HG03571 (cell line): ENCODE results near the gene PXDC1.
"Not testable (repeated sequence)": the region's sequence is repeated elsewhere in the genome, so short reads cannot be mapped to it uniquely, and the experiment has no call there.

ENCODE experiments used
- ATAC-seq: cut with Tn5 transposase; IDR thresholded peaks from one replicate; pipeline ENCODE4 v1.9.1; 2021; ENCODE audit not compliant: unreplicated experiment

The PXDC1 gene

DNA sequence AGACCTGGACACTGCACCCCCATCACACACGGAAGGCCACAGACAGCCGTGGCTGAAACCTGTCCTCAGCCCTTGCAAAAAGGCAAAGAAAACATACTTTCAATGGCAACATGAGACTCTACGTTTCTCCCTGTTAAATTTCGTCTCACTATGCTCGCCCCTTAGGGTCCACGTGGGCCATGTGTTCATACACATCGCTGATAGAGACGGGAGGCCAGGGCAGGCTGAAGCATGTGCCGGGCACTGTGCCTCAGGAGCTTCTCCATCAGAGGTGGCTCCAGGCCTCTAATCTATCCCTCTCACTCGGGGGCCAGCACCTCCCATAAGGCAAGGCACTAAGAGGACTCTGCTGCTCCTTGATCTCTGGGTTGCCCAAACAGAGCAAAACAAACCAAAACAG, 17.5 kb downstream of the PXDC1 start:
- ATAC-seq = no peak

DNA sequence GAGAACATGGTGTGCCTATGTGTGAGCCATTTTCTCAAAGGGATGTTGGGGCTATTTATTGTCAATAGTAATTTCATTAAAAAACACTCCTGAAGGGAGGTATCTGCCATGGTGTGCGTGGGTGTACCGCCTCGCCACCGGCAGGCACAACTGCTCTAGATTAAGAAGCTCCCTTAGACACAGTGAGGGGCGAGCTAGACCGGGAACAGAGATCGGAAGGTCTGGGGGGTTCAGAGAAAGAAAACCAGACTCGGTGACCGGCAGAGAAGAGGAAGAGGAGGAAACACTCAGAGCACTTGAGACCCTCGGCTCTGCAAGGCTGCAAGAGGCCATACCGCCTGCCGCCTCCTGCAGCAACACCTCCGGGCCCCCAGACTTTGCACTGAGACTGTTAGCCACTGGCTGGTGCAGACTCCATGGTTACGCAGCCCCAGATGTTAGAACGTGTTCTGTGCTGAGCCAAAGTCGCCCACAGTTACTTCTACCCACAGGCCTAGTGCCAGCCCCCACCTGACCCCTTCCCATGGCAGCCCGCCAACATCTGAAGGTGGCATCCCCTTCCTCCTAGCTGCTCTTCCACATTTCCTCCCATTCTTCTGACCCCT, 18.1 kb downstream of the PXDC1 start:
- ATAC-seq = no peak

DNA sequence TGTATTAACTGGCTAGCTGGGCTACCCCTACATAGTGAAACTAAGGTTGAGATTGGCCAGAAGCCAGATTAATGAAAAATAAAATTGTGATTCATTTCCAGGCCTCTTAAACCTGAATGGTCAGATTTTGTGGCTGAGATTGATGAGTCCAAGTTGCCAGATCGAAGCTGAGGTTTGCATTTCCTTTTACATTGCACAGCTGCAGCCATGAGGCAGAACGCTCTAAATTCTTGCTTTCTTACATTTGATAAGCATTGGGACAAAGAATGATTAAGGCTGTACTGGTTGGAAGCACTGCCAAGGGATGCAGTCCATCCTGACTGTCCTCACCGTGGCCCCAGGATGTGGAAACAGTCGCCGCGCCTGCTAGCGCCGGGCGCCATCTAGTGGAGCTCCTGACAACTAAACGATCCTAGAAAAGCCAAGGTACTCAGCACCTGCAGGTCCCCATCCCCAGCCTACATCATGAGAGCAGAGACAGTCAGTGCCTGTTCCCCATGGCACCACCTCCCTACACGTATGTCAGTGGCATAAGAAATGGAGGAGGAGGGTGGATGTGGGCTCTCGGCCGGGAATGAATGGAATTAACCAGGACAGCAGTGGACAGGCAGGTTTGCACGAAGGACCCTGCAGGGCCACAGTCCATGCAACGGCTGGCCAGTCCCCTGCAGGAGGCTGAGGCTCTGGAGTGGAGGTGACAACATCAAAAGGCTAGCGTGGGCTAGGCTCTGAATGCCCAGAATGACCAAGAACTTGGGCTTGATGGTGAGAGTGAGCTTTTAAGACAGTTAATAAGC, 19.0 kb downstream of the PXDC1 start:
- ATAC-seq = no peak

DNA sequence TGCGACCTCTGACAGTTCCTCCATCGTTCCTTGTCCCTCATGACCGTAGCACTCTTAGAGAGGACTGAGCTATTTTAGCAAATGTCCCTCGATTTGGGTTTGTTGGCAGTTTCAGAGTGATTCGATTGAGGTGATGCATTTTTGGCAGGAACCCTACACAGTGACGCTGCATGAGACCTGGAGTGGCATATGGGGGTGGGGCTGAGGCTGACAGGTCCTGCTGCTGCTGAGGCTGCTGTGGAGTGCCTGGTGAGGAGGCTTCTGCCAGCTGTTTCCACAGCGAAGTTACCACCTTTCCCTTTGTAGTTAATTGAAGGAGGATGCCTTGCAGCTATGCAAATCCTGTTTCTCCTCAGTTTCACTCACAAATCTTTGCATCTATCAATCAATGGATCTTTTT, 19.8 kb downstream of the PXDC1 start:
- ATAC-seq = no peak

DNA sequence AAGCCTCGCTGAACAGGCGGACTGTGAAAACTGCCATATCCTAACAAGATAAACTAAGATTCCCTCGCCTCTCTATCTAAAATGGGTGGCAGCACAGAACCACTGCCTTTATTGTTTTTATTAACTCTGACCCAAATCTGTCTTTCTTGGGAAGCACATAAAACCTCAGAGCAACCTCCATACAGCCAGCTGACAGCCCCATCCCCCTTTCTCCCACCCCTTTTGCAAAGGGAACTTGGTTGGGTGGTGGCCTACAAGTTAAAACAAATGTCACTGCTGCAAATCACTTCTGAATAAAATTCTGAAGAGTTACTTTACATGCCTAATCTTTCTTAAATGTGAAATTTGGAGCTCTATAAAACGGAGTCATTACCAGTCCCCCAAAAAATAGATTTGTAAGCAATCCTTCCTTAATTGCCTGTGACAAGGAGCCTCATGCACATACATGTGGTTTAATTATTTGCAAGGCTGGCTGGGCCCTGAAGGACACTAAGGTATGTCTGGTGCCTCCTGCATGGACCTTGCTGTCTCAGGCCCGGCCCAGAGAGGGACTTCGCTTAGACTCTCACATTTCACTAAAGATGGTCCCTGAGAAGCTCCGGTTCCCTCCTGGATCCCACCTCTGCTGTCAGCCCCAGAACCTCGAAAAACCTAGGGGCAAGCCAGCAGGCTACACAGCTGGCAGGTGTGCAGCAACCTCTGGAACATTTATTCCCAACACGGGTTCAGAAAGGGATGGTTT, 21.7 kb downstream of the PXDC1 start:
- no peak for ATAC-seq

DNA sequence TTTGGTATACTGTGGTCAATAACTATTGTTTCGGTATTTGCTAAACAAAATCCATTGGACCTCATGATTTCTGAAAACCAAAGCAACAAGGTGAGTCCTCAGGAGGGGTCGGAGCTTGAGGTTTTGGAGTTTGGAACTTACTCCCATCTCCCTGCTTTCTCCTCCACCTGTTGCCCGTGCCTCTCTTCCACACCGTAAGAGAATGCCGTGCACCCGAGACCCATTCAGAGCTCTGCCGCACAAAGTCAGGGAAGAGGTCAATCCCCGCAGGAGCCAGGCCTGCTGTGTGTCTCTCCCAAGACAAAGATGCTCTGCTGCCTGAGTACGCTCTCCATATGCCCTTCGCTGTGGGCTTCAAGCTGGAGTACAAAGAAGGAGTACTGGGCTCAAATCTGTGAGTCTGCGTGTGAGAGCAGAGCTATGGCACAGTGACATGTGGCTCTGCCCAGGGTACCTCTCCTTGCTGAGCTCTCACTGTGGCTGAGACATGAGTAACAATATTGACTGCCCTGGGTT, 23.9 kb downstream of the PXDC1 start:
- ATAC-seq = no peak

DNA sequence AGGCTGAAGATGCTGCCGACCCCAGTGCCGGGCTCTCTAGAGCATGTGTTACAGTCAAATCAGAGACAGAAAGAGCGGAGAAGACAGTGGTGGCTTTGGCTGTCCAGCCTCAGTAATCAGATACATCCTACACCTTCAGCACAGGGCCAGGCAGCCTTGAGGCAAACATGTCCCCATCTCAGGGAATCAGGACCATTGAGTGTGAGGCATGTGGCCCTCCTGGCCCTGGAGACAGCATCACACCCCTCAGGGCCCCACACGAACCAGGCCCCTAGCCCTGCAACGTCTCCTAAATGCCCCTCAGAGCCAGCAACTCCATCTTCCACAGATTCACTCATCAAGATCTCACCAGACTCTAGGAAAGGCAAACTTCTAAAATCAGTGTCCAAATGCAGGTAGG, 24.5 kb downstream of the PXDC1 start:
- ATAC-seq = no peak

DNA sequence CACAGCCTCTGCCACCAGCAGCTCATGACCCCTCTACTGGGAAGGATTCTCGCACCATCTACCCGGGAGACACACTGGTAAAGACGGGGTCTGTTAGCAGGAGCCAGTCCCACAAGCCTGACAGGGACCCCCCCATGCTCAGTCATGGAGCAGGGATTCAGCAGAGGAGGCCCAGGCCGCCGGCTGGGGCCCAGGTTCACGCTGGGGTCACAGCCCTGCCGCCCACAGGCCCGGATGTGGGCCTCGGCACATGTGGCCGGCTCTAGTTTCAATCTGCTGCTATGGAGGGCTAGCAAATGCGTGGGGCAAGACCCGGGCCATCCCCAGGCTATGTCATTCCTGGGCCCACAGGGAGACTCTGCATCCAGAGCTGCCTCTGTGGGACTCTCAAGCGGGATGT, 25.1 kb downstream of the PXDC1 start:
- ATAC-seq = no peak

DNA sequence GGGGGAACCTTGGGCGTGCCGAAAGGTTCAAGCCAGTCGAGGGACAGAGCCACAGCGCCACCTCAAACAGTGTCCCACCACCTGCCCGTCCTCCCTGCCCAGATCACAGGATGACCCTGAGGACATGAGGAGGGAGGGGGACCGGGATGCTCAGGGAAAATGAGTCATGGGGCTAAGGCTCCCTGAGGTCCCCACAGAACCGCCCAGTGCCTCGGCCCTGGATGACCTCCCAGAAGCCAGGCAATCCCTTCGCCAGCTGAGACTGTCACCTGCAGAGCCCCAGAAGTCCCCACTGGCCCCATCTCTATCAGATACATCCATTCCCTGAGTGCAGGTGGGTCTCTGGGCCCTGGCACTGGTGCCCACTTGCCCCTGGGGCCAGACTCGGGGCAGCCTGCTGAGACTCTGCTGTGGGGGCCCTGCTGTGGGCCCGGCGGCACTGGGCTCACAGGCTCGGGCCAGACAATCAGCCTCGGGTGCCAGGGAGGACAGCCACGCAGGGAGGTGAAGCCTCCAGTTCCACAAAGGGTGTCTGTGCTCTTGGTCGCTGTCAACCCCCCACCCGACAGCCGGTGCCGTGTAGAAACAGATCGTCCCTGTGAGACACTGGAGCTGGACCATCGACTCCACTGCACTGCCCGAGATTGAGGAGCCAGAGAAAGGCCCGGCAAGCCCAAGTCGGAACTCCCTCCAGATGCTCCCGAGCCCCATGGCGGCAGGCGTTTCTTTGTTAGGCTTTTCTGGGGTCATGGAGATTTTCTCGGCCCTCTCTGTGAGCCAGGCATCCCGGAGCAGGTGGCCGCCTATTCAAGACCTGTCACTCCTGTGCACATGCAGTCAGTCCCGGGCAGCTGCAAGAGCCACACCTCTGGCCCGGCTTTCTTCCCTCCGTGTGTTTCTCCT, 26.1 kb downstream of the PXDC1 start:
- ATAC-seq = no peak

DNA sequence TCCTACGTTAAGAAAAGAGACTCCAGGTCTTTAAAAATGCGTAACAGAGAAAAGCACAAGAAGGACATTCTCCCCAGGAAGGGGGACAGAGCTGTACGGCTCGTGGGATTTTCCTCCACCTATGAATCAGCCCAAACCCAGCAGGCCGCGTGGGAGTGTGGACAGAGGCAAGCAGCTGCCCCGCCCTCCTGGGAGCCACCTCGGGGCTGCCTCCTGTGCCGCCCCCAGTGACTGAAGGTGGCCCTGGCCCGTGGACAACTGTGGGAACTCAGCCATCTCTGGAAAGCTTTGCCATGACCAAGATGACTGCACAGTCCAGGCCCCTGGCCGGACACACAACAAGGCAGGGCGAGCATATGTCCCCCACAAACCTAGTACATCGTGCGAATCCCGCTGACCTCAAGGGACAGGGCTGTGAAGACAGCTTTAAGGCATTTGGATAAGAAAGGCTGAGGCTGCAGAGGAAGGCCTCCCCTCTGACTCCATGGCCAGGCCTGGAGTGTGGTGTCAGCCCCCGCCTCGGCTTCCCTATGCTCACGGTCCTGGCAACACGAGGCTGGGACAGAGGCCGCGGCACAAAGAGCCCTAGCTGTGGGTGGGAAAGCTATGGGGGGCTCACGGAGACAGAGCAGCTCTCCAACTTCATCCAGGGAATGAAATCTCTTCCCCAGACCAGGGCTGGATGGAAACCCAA, 26.9 kb downstream of the PXDC1 start:
- no peak for ATAC-seq

DNA sequence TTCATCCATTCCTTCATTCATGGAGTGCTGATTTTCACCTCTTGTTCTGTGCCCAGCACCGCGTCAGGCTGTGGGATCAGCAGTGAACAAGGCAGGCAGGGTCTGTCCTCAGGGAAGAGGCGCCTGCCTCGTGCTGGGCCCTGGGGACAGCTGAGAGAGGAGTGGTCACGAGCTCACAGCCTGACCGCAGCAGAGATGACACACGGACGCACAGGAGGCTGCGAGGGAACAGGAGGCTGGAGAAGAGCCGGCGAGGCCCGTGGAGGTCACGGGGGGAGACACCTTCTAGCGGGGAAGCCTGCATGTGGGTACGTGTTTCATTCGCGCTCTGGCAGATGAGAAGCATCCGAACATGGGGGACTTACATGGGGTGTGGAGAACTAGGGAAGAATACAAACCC, 27.5 kb downstream of the PXDC1 start:
- ATAC-seq = no peak

DNA sequence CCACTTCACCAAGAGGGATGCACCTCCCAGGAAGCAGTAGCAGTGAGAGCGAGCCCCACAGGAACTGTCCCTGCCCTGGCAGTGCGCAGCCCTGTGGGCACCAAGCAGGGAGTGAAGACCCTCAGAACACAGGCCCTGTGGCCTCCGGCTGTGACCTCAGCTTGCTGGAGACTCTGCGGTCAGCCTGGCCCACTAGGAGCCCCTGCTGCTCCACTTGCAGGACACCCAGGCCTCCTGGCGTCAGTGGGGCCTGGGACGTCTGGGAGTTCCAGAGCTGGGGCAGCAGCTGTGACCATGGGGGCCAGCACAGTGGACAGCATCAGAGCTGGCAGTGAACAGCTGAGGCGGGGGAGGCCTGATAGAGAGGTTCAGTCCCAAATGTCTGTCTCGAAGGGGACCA, 28.3 kb downstream of the PXDC1 start:
- no peak for ATAC-seq

DNA sequence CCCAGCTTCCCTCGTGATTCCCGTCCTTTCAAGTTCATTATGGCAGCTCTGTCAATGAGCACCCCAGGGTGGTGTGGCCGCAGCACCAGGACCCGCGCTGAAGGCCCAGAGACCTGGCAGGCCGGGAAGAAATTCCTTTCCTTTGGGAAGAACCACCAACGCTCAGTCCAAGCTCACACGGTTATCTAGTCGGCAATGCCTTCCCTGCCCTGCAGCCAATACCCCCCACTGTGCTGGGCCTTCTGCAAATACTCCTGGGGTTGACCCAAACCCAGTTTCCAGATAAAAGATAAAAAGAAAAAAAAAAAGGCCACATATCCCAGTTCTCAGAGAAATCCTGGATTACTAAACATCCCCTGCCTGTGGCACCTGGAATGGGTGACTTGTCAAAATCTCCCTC, 28.7 kb downstream of the PXDC1 start:
- no peak for ATAC-seq

DNA sequence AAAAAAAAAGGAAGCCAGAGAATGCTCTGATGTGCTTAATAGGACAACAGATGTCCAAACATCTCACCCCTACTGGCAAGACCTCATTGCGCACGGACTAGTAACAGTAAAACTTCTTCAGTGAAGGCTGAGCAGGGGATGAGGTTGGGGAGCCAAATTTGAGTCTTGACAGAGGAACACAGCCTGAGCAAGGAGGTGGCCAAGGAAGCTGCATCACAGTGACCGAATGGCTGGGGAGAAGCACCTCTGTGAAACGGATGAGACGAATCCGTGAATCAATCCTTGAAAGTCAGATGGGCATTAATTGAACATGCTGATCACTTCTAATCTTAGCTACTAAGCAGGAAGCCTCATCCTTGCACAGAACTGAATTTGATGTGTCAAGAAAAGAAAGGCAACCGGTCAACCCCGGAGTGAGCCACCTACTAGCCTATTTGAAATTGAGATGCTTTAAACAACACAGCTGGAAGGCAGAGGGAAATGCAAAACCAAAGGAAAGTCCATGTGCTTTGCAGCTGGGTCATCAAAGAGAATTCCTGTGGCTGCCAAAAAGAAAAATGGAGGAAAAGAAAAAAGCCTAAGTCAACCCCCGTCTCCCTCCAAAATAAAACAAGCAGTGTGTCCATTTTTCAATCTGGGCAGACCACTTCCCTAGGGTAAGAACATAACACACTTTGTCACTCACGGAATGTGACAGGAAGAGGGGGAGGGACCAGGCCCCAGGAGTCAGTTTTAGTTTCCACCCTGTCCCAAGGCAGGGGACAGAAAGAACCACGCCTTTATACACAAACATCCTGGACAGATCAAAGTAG, 29.5 kb downstream of the PXDC1 start:
- ATAC-seq = no peak

DNA sequence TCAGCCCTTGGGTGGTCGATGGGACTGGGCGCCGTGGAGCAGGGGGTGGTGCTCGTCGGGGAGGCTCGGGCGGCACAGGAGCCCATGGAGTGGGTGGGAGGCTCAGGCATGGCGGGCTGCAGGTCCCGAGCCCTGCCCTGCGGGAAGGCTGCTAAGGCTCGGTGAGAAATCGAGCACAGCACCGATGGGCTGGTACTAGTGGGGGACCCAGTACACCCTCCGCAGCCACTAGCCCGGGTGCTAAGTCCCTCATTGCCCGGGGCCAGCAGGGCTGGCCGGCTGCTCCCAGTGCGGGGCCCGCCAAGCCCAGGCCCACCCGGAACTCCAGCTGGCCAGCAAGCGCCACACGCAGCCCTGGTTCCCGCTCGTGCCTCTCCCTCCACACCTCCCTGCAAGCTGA, 30.7 kb downstream of the PXDC1 start:
- not testable (repeated sequence) for ATAC-seq

DNA sequence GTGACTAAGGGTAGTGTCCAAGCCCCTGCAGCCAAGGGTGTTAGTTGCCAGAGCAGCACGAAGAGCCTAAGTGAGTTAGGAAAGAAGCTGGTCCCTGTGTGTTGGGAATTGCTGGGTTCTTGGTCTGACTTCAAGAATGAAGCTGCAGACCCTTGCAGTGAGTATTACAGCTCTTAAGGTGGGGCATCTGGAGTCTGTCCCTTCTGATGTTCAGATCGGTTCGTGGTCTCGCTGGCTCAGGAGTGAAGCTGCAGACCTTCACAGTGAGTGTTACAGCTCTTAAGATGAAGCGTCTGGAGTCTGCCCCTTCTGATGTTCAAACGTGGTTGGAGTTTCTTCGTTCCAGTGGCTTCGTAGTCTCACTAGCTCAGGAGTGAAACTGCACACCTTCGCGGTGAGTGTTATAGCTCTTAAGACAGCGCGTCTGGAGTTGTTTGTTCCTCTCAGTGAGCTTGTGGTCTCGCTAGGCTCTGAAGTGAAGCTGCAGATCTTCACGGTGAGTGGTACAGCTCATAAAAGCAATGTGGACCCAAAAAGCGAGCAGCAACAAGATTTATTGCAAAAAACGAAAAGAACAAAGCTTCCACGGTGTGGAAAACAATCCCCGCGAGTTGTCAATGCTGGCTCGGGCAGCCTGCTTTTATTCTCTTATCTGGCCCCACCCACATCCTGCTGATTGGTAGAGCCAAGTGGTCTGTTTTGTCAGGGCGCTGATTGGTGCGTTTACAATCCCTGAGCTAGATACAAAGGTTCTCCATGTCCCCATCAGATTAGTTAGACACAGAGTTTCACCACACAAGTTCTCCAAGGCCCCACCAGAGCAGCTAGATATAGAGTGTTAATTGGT, 31.8 kb downstream of the PXDC1 start:
- ATAC-seq = no peak

DNA sequence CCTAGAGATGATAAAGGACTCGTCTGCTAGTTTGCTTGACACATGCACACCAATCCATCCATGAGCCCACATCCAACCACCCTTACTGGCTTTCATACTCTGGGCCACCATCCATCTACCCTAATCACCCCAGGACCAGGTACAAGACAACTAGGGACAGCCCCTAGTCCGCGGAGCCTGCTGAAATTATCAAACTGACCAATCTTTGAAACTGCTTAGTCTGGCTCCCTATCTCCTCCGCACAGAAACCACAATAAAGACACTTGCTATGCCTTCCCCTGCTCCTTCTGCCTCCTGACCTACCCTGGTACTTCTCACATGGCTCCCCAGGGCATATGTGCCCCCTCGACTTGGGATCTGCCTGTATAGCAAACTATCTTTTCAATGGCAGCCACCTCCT, 33.1 kb downstream of the PXDC1 start:
- ATAC-seq = no peak

DNA sequence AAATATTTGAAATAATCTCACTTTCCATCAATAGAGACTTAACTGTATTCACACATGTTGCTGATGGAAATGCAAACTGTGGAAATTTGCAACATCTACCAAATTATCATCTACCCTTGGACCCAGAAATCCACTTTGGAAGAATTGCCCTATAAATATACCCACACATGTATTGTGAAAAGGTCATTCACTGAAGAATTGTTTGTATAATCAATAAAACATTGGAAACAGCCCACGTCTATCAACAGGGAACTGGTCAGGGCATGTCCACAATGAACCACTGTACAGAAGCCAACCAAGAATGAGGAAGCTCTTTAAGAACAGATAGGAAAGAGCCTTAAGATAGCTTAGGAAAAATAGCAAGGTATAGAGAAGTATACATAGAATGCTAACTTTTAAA, 36.2 kb downstream of the PXDC1 start:
- ATAC-seq = no peak

DNA sequence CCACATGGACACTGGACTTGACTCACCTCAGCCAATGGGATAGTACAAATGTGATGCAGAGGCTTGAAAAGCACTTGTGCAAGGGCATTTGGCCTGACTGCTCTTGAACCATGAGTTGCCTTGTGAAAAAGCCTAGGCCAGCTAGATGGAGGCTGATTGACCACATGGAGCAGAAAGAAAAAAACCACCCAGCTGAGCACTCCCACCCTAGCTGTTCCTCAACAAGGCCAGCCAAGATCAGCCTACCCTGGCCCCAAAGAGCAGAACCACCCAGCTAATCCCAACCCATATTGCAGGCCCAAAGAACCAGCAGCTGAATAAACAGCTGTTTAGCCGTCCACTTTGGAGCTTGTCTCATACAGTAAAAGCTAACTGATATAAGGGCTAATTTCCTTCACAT, 36.7 kb downstream of the PXDC1 start:
- ATAC-seq = no peak
